HS-5 (cell line): ENCODE data around the gene FGF11.
"Not testable (repeated sequence)": the region's sequence is repeated elsewhere in the genome, so short reads cannot be mapped to it uniquely, and the experiment has no call there.

Experiments used
- DNase-seq: peaks from one replicate; pipeline ENCODE4 v3.0.0-alpha.2; 2012; ENCODE audit warnings: low read depth

The FGF11 gene

GRCh38 chr17:7462474-7463371 lies 23.4 kb downstream of the FGF11 start:
- DNase-seq: no peak

GRCh38 chr17:7463372-7463846 lies 24.1 kb downstream of the FGF11 start:
- DNase-seq: no peak

- DNase-seq: no peak
Observed at GRCh38 chr17:7464081-7464480, 24.8 kb downstream of the FGF11 start.

GRCh38 chr17:7465597-7466275 lies 26.4 kb downstream of the FGF11 start:
- no peak for DNase-seq

GRCh38 chr17:7466318-7466638 lies 27.0 kb downstream of the FGF11 start:
- DNase-seq: no peak

GRCh38 chr17:7466639-7467341 lies 27.5 kb downstream of the FGF11 start:
- no peak for DNase-seq

GRCh38 chr17:7467498-7467897 lies 28.2 kb downstream of the FGF11 start:
- no peak for DNase-seq

- DNase-seq: no peak
Observed at GRCh38 chr17:7468290-7468689, 29.0 kb downstream of the FGF11 start.

GRCh38 chr17:7468804-7469389 lies 29.6 kb downstream of the FGF11 start:
- no peak for DNase-seq

- not testable (repeated sequence) for DNase-seq
Observed at GRCh38 chr17:7469843-7470242, 30.5 kb downstream of the FGF11 start.

- DNase-seq: not testable (repeated sequence)
Observed at GRCh38 chr17:7470457-7470973, 31.2 kb downstream of the FGF11 start.

GRCh38 chr17:7471729-7472128 lies 32.4 kb downstream of the FGF11 start:
- no peak for DNase-seq

GRCh38 chr17:7474767-7475166 lies 35.5 kb downstream of the FGF11 start:
- DNase-seq: not testable (repeated sequence)

GRCh38 chr17:7475764-7476422 lies 36.6 kb downstream of the FGF11 start:
- no peak for DNase-seq

GRCh38 chr17:7476494-7476893 lies 37.2 kb downstream of the FGF11 start:
- no peak for DNase-seq

GRCh38 chr17:7476951-7477350 lies 37.6 kb downstream of the FGF11 start:
- no peak for DNase-seq

GRCh38 chr17:7477392-7478275 lies 38.3 kb downstream of the FGF11 start:
- no peak for DNase-seq

GRCh38 chr17:7478276-7479212 lies 39.2 kb downstream of the FGF11 start:
- no peak for DNase-seq
